Stimulated activated CD8-positive, alpha-beta memory T cell treated with anti-CD3 and anti-CD28 coated beads, Interleukin-4, amount 100 ng/mL, for 24 hours (primary cell): ENCODE data around the gene TBRG4.
A peak's percentile ranks its signal among the peaks of the same experiment; 100 is the strongest.

Experiments
- DNase-seq: peaks from one replicate; pipeline ENCODE4 v3.0.0-alpha.2; 2020; ENCODE audit warnings: low read depth

The TBRG4 gene

DNA sequence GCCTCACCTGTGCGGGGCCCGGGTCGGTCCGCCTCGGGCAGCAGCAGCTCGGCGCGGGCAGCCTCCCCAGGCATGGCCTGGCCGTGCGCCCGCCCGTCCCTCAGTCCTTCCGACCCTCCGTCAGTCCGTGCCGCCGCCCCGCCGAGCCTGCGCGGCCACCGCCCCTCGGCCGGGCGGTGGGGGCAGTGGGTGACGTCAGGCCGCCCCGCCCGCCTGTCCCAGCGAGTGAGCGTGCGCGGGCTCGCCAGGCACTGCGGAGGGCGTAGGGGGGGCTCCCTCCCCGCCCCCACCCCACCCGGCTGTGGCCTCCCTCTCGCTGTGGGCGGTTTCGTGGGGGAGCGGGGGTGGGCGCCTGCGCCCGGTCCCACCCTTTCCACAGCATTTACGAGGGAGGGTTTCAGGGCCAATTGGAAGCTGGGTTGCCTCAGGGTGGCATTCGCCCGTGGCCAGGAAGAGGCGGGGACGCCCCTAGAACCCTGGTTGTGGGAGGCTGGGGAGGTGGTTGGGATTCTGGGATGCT is 22.6 kb downstream of the TBRG4 start, which contains the start of gene NACAD:
NACAD (minus strand) TSS at position 149 of the 520 bp plus-strand sequence; CDS start at position 74, 75 bp downstream.
- peak; percentile 7 for DNase-seq

DNA sequence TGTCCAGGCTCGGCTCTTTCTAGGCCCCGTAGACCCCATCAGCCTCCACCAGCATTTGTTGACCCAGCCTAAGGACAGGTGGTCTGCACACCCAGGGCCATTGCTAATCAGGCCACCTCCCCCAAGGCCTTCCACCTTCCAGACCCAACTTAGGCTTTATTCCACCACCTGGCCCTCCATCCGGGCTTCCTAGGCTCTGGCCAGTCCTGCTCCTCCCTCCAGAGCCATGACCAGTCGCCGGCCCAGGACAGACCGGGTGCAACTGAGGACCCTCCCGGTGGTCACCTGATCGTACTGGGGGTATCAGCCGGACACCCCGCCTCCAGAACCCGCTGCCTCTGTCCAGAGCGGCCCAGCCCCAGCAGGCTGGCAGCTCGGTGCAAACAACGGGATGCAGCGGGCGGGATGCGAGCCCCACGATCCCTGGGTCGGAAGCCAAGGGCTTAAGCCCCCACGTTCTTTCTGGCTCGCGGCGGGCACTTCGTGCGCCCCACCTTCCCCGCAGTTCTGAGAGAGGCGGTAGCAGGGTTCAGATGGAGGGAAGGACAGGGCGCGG is 23.3 kb downstream of the TBRG4 start:
- no peak for DNase-seq

DNA sequence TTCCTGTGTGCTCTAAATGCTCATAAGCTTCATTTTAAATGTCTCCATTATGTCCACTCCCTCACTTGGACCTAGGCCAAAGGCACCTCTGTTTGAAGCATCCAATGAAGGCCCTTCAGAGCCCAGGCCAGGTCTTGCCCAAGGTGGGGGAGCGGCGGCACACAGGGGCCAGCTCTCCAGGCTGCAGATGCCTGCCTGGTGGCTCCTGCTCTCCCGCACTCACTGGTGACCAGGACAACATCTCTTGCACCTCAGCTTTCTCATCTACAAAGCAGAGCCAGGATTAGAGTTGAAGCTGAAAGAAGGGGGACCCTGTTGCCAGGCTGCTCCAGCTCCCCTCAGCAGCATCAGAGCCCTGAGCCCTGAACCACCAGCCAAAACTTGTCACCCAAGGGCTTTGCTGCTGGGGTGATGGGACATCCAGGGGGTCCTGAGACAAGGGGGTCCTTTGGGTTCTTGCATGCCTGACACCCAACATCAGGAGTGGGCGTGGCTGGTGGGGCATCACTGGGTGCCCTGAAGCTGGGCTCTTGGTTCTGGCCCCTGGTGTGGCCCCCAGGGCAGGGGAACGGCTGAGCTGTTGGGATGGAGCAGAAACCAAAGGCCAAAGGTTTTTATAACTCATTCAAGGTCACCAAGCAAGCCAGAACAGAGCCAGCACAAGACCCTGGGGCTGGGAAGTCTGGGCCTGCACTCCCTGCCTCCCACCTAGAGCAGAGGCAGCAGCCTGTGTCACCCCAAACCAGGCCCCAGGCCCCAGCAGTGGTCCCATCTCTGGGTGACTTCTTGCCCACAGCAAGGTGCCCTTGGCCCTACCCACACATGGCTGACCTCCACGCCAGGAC is 24.0 kb downstream of the TBRG4 start:
- DNase-seq, result no peak

DNA sequence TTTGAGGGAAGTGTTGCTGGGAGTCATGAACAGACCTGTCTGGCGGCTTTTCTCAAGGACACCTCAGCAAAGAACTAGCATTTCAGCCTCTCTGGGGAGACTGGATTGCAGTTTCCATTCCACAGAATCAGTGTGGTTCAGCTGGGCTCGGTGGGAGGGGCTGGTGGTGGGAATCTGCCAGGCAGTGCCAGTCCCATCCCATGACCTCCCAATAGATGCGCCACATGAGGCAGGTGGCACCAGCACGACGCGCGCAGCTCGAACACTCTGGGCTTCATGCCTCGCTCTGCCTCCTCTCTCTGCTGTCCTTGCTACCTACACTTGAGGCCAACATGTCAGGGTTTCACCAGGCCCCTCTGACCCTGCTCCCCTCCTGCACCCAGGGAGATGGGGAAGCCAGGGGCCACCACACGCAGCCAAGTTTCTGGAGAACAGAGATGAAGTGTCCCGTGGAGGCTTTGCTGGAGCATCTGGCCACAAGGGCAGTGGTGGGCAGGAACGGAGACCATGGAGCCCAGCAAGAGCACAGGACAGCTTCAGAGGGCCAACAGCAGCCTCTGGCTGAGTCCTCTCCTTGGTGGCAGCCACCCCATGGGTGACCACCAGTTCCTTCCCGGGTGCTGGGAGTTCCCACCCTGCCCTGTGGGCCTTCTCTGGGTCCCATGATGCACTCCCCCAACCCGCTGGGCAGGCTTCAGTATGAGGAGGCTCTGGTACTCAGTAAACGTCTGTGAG is 25.0 kb downstream of the TBRG4 start:
- no peak for DNase-seq

DNA sequence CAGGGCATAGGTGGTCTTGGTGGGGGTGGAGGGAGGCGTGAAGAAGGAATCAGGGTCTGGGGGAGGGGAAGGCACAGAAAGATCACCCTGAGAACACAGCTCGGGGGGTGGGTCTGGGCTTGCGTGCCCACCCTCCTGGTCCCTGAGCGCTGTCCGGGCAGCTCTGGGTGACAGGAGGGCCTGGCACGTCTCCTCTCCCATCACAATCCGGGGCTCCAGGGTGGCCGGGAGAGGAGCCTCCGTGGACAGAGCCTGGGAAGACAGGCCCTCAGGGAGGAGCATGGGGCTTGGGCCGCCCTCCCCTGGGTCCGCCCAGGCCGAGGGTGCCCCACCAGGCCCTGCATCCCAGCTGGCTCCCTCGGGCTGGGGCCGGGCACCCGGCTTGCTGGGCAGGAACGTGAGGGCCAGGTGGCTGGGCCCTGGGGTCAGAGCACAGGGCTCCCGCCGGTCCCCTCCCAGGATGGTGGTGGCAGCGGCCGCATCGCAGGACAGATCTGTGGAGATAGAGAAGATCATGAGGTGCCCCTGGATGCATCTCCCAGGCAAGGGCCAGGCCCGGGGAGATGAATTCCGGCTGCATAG is 25.8 kb downstream of the TBRG4 start:
- DNase-seq, result no peak

DNA sequence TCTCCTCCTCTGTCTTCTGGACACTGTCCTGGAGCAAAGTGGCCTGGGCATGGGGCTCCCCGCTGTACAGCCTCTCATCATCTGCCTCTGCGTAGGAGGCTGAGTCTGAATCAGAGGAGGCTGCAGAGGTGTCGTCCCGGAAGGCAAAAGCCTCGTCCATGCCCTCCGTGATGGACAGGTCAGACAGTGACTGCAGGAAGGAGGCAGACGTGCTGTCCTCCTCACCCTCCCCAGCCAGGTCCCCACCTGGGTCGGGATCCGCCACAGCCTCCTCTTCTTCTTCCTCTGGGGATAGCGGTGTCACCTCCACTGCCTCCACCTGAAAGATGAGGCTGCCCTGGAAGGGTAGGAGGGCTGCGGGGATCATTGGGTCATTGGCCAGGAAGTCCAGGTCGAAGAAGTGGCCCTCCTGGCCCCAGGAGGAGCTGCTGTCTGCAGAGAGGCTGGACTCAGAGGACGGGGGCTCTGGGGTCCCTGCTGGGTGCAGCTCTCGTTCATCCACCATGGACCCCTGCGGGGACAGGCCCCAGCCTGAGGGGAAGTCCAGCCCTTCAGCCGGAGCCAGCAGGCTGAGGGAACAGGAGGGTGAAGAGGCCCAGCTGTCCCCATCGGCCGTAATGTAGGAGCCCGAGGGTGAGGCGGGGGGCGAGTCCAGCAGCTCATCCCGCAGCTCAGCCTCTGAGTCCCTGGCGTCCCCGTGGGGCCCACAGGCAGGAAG is 26.4 kb downstream of the TBRG4 start:
- DNase-seq, result no peak

DNA sequence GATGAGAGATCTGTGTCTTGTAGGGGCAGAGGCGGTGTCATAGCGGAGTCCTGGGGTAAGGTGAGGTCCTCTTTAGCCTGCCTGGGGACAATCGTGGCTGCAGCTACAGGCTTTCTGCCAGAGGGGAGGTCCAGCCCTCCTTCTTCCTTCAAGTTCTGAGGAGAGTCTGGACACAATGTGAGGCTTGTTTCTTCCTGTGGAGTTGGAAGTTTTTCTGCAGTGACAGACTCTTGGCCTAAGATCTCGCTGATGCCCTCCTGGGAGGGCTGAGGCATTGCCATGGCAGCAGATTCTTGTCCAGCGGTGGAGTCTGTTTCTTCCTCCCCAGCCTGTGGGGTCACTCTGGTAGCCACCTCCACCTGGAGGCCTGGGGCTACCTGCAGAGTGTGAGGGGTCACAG is 27.2 kb downstream of the TBRG4 start:
- no peak for DNase-seq

DNA sequence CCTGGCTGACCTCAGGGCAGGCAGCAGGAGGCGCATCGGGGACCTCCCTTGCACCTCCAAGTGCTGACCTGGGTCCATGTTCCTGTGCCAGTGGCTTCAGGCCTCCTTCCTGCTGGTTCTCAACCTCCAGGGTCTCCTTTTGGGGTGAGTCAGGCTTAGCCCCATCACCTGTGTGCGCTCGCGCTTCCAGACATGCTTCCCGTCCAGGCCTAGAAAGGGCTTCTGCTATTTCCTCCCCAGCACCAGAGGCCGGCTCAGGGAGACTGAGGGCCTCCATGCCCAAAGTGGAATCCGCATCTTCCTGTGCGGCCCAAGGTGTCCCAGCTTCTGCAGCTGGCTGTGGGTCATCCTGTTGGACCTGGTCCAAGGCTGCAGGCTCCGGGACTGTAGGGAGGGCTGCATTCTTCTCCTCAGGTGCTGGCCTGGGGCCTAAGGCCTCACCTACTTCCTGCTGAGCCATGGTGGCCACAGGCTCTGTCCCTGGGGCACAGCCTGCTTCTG is 28.6 kb downstream of the TBRG4 start:
- no peak for DNase-seq

DNA sequence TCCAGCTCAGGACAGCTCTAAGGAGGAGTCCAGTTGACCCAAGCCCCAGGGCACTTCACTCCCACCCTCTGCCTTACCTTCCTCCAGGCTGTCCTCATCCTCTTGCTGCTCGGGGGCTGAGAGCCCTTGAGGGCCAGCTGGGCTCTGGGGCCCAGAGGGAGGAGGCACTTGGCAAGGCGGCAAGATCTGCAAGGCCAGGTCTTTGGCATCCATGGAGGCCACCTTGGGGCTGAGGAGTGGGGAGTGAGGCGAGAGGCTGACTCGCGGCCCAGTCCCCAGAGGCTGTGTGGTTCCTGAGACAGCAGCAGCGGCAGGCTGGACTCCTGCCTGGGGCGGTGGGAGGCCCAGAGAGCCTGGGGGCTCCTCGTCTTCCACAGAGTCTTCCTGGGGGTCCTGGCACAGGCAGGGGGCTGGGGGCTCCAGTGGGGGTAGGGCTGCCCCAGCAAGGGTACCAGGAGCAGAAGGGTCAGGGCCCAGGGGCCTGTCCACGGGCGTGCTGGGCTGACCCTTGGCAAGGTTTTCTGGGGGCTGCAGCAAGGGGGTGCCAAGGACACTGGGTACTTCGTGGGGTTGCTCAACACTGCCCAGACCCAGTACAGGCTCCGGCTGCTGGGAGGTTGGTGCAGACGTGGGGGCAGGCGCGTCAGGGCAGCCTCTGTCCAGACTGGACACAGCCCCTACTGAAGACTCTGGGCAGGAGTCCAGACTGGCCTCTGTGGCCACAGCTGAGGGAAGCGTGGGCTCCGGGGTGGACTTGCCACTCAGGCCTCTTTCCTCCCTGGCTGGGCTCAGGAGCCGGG is 29.3 kb downstream of the TBRG4 start:
- no peak for DNase-seq

DNA sequence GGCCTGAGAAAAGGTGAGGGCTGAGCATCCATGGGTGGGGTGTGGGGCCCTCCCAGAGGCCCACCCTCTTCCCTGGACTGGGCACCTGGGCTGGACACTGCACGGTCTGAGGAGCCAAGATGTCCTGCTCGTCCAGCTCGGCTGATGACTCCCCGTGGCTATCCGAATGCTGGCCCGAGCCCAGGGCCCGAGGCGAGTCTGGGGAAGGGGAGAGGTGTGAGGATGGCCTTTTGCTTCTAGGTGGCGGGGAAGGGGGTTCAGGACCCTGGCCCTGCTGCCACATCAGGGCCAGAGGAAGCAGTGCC is 29.9 kb downstream of the TBRG4 start:
- no peak for DNase-seq

DNA sequence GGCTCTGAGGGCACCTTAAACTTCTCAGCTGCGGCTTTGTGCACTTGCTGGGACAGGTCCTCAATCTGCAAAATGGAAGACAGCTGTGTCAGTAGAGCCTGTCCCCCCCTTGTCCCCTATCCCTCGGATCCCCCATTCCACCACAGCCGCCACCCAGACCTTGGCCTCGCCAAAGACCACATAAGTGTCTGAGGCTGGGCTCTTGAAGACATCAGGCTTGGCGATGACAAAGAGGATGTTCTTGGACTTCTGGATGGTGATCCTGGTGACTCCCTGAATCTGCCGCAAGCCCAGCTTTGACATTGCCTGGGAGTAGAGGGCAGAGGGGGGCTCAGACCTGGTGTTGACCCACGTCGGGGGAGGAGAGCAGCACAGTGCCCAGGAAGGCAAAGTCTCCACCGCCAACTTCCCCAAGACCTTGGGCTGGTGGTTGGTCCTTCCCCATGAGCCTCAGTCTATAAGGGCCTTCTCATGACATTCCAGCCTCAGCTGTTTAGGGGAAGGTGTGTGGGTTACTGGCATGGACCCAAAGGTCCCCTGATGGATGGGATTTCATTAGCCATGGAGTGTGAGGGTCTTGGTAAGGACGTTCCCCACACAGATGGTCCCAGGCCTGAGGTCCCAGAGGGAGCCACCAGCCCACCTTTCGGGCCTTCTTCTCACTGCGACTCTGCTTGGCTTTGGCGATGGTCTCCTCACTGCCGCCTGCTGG is 30.4 kb downstream of the TBRG4 start:
- no peak for DNase-seq

DNA sequence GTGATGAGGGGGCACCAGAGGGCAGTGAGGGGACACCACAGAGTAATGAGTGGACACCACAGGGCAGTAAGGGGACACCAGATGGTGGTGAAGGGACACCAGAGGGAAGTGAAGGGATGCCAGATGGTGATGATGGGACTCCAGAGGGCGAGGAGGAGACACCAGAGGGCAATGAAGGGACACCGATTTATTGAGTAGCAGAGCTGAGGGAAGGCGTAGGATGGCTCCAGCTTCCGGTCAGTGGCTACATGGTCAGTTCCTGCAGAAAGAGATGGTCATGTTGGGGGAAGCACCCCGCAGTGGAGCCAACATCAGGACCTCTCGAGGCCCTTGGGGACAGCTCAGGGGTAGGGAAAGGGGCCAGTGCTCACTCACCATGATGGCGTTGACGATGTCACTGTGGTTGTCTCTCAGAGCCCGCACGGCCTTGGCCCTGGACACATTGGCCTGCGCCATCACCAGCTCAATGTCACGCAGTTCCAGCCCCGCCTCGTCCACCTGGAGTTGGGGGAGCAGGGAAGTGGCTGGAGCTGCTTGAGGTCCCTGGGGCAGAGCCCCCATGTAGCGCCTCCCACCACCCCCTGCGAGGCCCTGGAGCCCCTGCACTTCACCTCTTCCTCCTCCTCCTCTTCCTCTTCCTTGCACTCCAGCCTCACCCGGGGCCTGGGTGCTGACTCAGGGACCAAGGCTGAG is 31.1 kb downstream of the TBRG4 start:
- no peak for DNase-seq

DNA sequence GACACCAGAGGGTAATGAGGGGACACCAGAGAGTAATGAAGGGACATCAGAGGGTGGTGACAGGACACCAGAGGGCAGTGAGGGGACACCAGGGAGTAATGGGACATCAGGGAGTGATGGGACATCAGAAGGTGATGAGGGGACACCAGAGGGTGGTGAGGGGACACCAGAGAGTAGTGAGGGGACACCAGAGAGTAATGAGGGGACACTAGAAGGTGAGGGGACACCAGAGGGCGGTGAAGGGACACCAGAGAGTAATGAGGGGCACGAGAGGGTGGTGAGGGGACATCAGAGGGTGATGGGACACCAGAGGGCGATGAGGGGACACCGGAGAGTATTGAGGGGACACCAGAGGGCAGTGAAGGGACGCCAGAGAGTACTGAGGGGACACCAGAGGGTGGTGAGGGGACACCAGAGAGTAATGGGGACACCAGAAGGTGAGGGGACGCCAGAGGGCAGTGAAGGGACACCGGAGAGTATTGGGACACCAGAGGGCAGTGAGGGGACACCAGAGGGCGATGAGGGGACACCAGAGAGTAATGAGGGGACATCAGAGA is 33.3 kb downstream of the TBRG4 start:
- DNase-seq, result no peak

DNA sequence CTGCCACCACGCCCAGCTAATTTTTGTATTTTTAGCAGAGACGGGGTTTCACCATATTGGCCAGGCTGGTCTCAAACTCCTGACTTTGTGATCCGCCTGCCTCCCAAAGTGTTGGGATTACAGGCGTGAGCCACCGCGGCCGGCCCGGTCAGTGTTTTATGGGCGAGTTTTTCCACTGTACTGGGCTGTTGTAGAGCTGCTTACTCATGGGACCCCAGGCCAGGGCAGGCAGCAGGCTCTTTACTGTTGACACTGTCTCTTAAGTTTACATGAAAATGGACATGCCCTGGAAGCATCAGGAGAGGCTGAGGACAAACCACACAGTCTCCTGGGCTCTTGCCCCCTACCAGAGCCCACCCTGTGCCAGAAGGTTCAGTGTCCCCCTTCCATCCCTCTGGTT is 33.9 kb downstream of the TBRG4 start:
- no peak for DNase-seq

DNA sequence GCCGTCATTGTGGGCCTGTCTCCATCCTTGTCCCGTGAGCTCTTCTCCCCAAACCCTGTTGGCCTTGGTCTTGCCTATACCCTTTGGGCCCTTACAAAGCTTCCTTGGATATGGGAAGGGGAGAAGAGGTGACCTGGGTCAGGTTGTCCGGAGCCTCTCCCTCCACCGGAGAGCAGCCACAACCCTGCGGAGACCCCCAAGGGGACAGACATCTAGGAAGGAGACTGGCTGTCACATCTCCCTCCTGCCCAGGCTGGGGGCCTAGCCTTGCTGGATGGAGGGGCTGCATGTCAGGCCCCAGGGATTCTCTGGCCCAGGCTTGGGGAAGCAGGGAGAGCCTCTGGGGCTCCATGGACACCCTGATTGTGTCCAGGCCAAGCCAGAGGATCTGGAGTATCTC is 34.6 kb downstream of the TBRG4 start:
- DNase-seq, result no peak

DNA sequence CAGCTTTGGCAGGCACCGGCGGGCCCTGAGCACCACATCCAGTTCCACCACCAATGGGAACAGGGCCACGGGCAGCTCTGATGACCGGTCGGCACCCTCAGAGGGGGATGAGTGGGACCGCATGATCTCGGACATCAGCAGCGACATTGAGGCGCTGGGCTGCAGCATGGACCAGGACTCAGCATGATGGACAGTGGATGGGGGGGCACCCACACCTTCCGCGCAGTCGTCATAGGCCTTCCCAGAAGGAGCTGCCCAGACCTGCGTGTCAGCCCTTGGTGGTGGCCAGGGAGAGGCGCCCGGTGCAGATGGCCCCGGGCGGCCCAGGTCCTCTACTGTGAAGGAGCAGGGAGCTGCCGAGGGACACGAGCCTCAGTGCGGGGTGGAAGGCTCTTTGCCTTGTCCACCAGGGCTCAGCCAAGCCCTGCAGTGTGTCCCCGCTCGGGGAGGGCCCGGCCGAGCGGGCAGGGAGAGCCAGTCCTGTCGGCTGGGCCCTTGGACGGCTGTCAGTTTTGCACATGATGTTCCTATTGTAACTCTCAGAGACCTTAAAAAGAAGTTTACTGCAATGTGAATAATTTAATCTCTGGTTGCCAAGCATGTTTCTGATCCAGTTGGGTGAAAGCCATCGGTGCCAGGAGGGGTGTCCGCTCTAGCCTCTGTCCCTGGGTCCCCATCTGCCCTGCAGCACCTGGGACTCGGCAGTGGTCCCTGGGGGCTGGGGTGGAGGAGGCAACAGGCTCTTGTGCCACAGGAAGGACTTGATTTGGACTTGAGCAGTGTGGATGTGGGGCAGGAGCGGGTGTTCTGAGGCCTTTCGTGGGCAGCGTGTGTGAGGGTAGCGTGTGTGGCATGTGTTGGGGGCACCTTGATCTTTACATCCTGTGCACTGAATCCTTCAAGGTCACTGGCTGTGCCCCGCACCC is 35.4 kb downstream of the TBRG4 start:
- no peak for DNase-seq

DNA sequence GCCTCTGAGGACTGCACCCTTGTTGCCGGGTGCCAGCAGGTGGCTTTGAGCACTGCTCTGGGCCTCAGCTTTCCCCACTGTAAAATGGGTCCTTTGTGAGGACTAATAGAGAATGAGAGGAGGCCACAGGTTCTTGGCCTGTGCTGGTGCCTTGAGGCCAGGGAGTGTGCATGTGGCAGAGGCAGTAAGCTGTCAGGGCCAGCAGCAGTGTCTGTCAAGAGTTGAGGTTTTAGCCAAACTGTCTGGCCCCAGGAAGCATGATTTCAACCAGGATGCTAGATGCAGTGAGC is 36.2 kb downstream of the TBRG4 start:
- no peak for DNase-seq

DNA sequence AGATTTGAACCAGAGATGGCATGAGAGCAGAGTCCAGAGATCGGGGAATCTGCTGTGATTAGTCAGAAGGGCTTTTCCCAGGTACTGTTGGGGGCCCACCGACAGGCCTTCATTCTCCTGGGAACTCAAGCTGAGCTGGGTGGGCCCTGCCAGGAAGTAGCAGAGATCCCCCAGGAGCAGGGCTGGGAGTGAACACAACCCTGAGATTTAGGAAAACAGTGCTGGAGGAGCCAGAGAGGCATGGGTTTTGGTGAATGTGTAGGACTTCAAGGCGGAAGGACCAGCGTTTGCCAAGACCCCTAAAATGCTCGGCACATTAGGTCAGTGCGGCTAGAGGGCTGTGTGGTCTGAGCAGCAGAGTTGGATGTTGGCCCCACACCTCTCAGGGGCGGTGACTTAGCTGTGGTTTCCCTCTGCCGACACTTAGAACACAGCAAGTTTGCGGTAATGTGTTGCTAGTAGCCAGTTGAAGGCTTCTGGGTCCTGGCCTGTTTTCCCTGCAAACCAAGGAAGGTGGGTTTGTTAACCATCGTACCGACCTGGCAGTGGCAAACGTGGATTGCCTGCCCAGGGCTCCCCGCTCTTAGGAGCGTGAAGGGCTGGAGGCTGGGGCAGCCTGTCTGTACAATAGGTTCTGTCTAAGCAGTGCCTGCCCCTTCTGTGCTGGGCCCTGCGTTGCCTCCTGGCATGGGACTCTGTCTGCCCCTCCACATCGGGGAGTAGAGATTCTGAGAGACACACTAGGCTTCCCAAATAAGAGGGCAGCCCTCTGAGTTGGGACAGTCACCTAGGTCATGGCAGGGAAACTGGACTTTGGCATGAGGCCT is 36.8 kb downstream of the TBRG4 start:
- no peak for DNase-seq
